HepG2 (cell line): Measurements from ENCODE around the gene TRIM8. TPM values are rescaled to one million over a fixed set of nuclear protein-coding genes. Genes with fewer than 3 reads are reported as not detected.

Experiments used
- CENPX ChIP-seq: sonication (generic); formaldehyde crosslinking; IDR thresholded peaks from 2 replicates; pipeline ENCODE4 v1.9.0; 2021; ENCODE audit warnings: mild to moderate bottlenecking, missing genetic modification reagents, moderate library complexity
- GATAD1 ChIP-seq: IDR thresholded peaks from 2 replicates; pipeline ENCODE4 v1.6.1; 2016; ENCODE audit warnings: missing genetic modification reagents, missing compliant biosample characterization
- IRX3 ChIP-seq: sonication (generic); formaldehyde crosslinking; IDR thresholded peaks from 2 replicates; pipeline ENCODE4 v1.8.1; 2023; ENCODE audit warnings: mild to moderate bottlenecking, low read depth, missing genetic modification reagents, borderline replicate concordance
- SOX13 ChIP-seq, 3 experiments: fragments of 450-650 bp in 1 of 3; sonication (generic) in 1 of 3; formaldehyde crosslinking in 1 of 3; IDR thresholded peaks in 2 of 3; conservative IDR thresholded peaks in 1 of 3; 2 replicates each; pipeline versions ENCODE4 v1.5.0 to v1.6.1; 2016 to 2020; ENCODE audit warnings: antibody characterized with exemption in 1 of 3, mild to moderate bottlenecking in 1 of 3, missing compliant biosample characterization in 1 of 3, missing genetic modification reagents in 1 of 3, moderate library complexity in 1 of 3
- SPEN ChIP-seq: sonication (generic); formaldehyde crosslinking; IDR thresholded peaks from 2 replicates; pipeline ENCODE4 v1.5.1; 2020; ENCODE audit warnings: low read depth, mild to moderate bottlenecking, missing genetic modification reagents
- ZBTB21 ChIP-seq: sonication (generic); formaldehyde crosslinking; IDR thresholded peaks from 2 replicates; pipeline ENCODE4 v1.4.0; 2020; ENCODE audit warnings: missing genetic modification reagents
- ZBTB3 ChIP-seq: sonication (generic); formaldehyde crosslinking; IDR thresholded peaks from 2 replicates; pipeline ENCODE4 v1.4.0; 2020; ENCODE audit warnings: low read depth, mild to moderate bottlenecking, moderate library complexity, missing genetic modification reagents, borderline replicate concordance
- ZNF292 ChIP-seq: sonication (generic); formaldehyde crosslinking; IDR thresholded peaks from 2 replicates; pipeline ENCODE4 v1.8.1; 2022; ENCODE audit warnings: mild to moderate bottlenecking, low read depth, missing genetic modification reagents, borderline replicate concordance
- ZNF546 ChIP-seq: sonication (generic); formaldehyde crosslinking; conservative IDR thresholded peaks from 2 replicates; pipeline ENCODE4 v1.8.1; 2023; ENCODE audit warnings: mild to moderate bottlenecking, missing genetic modification reagents
- polyA plus RNA-seq, 8 experiments: library from polyadenylated mRNA; depleted of rRNA in 3 of 8; stranded (reverse) in 7 of 8; unstranded in 1 of 8; fragments of >200 nt; fragmentation: Illumina TruSeq in 4 of 8; extraction: Trizol in 4 of 8; gene quantifications; 2 replicates each; pipeline versions ENCODE4 v1.2.1 to v1.2.3, GENCODE V29; 2011 to 2016; ENCODE audit warnings: low read depth in 4 of 8, missing spikeins in 1 of 8, mixed read lengths in 1 of 8; ENCODE audit not compliant: insufficient read depth in 1 of 8
- total RNA-seq, 5 experiments: library from RNA; depleted of rRNA; stranded (reverse); fragments of >200 nt; fragmentation: Illumina TruSeq; extraction: Trizol; gene quantifications; 2 replicates each; pipeline ENCODE4 v1.2.3, GENCODE V29; 2016; ENCODE audit warnings: low read depth in 1 of 5
- TF ChIP-seq, protein P1 (sequence below): sonication (generic); formaldehyde crosslinking; IDR thresholded peaks from 2 replicates; pipeline ENCODE4 v1.9.0; 2021; ENCODE audit warnings: missing genetic modification reagents, borderline replicate concordance
- TF ChIP-seq, protein P2 (sequence below): sonication (generic); formaldehyde crosslinking; IDR thresholded peaks from 2 replicates; pipeline ENCODE4 v1.5.0; 2020; ENCODE audit warnings: missing genetic modification reagents
- TF ChIP-seq, protein P3 (sequence below): fragments of 450-650 bp; IDR thresholded peaks from 2 replicates; pipeline ENCODE4 v1.6.1; 2016
- TF ChIP-seq, protein P4 (sequence below): sonication (generic); formaldehyde crosslinking; IDR thresholded peaks from 2 replicates; pipeline ENCODE4 v1.4.0; 2020; ENCODE audit warnings: missing genetic modification reagents, borderline replicate concordance
- TF ChIP-seq, protein P5 (sequence below): sonication (generic); formaldehyde crosslinking; IDR thresholded peaks from 2 replicates; pipeline ENCODE4 v1.5.1; 2020; ENCODE audit warnings: mild to moderate bottlenecking, missing genetic modification reagents, moderate library complexity

Gene TRIM8
- total and polyA plus RNA-seq, 2 of the 13 experiments (the other 11 are each of a cell fraction or from before 2014, with no cell fraction given), result 38.9 to 66.5 TPM

DNA sequence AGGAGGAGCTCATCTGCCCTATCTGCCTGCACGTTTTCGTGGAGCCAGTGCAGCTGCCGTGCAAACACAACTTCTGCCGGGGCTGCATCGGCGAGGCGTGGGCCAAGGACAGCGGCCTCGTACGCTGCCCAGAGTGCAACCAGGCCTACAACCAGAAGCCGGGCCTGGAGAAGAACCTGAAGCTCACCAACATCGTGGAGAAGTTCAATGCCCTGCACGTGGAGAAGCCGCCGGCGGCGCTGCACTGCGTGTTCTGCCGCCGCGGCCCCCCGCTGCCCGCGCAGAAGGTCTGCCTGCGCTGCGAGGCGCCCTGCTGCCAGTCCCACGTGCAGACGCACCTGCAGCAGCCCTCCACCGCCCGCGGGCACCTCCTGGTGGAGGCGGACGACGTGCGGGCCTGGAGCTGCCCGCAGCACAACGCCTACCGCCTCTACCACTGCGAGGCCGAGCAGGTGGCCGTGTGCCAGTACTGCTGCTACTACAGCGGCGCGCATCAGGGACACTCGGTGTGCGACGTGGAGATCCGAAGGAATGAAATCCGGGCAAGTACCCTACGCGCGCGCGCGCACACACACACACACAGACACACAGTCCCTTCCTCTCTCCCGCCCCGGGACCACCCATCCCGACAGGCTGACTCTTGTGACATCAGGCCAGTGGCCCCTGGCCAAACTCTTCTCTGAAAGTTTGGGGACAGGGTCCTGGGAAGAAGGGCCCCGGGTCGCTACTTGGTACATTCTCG, 538 bp downstream of the TRIM8 start (continued):
- TF ChIP-seq, protein P1, sequence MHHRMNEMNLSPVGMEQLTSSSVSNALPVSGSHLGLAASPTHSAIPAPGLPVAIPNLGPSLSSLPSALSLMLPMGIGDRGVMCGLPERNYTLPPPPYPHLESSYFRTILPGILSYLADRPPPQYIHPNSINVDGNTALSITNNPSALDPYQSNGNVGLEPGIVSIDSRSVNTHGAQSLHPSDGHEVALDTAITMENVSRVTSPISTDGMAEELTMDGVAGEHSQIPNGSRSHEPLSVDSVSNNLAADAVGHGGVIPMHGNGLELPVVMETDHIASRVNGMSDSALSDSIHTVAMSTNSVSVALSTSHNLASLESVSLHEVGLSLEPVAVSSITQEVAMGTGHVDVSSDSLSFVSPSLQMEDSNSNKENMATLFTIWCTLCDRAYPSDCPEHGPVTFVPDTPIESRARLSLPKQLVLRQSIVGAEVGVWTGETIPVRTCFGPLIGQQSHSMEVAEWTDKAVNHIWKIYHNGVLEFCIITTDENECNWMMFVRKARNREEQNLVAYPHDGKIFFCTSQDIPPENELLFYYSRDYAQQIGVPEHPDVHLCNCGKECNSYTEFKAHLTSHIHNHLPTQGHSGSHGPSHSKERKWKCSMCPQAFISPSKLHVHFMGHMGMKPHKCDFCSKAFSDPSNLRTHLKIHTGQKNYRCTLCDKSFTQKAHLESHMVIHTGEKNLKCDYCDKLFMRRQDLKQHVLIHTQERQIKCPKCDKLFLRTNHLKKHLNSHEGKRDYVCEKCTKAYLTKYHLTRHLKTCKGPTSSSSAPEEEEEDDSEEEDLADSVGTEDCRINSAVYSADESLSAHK (CRISPR knock-in tag), result no peak
- peak; percentile 21; the same call in 1 of the 2 replicates for TF ChIP-seq ZNF292 (CRISPR knock-in tag)
- TF ChIP-seq, protein P2, sequence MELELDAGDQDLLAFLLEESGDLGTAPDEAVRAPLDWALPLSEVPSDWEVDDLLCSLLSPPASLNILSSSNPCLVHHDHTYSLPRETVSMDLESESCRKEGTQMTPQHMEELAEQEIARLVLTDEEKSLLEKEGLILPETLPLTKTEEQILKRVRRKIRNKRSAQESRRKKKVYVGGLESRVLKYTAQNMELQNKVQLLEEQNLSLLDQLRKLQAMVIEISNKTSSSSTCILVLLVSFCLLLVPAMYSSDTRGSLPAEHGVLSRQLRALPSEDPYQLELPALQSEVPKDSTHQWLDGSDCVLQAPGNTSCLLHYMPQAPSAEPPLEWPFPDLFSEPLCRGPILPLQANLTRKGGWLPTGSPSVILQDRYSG (CRISPR knock-in tag), result peak; percentile 95; the same call in 1 of the 2 replicates
- peak; percentile 77 for TF ChIP-seq ZBTB3 (CRISPR knock-in tag)
- TF ChIP-seq SOX13 (IDR thresholded peaks at IDR 0.05), result no peak
- peak in 1 of 2 experiments; percentile 30; a peak in 1 of 4 replicates for TF ChIP-seq SOX13 (CRISPR knock-in tag; conservative IDR thresholded peaks at IDR 0.05 in 1 of 2, IDR thresholded peaks at IDR 0.05 in 1 of 2)
- TF ChIP-seq ZBTB21 (CRISPR knock-in tag), result no peak
- TF ChIP-seq, protein P3, sequence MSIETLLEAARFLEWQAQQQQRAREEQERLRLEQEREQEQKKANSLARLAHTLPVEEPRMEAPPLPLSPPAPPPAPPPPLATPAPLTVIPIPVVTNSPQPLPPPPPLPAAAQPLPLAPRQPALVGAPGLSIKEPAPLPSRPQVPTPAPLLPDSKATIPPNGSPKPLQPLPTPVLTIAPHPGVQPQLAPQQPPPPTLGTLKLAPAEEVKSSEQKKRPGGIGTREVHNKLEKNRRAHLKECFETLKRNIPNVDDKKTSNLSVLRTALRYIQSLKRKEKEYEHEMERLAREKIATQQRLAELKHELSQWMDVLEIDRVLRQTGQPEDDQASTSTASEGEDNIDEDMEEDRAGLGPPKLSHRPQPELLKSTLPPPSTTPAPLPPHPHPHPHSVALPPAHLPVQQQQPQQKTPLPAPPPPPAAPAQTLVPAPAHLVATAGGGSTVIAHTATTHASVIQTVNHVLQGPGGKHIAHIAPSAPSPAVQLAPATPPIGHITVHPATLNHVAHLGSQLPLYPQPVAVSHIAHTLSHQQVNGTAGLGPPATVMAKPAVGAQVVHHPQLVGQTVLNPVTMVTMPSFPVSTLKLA, result peak; percentile 74
- TF ChIP-seq, protein P4, sequence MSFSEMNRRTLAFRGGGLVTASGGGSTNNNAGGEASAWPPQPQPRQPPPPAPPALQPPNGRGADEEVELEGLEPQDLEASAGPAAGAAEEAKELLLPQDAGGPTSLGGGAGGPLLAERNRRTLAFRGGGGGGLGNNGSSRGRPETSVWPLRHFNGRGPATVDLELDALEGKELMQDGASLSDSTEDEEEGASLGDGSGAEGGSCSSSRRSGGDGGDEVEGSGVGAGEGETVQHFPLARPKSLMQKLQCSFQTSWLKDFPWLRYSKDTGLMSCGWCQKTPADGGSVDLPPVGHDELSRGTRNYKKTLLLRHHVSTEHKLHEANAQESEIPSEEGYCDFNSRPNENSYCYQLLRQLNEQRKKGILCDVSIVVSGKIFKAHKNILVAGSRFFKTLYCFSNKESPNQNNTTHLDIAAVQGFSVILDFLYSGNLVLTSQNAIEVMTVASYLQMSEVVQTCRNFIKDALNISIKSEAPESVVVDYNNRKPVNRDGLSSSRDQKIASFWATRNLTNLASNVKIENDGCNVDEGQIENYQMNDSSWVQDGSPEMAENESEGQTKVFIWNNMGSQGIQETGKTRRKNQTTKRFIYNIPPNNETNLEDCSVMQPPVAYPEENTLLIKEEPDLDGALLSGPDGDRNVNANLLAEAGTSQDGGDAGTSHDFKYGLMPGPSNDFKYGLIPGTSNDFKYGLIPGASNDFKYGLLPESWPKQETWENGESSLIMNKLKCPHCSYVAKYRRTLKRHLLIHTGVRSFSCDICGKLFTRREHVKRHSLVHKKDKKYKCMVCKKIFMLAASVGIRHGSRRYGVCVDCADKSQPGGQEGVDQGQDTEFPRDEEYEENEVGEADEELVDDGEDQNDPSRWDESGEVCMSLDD (CRISPR knock-in tag), result peak; percentile 29; the same call in 1 of the 2 replicates
- TF ChIP-seq CENPX, result no peak
- no peak; the same call in 1 of the 2 replicates for TF ChIP-seq ZNF546 (CRISPR knock-in tag)
- TF ChIP-seq IRX3 (CRISPR knock-in tag), result 0 out of 2 replicates have a peak, but pooled peaks have one; percentile 89
- TF ChIP-seq SPEN, result peak; percentile 46; the same call in 1 of the 2 replicates
- TF ChIP-seq, protein P5, sequence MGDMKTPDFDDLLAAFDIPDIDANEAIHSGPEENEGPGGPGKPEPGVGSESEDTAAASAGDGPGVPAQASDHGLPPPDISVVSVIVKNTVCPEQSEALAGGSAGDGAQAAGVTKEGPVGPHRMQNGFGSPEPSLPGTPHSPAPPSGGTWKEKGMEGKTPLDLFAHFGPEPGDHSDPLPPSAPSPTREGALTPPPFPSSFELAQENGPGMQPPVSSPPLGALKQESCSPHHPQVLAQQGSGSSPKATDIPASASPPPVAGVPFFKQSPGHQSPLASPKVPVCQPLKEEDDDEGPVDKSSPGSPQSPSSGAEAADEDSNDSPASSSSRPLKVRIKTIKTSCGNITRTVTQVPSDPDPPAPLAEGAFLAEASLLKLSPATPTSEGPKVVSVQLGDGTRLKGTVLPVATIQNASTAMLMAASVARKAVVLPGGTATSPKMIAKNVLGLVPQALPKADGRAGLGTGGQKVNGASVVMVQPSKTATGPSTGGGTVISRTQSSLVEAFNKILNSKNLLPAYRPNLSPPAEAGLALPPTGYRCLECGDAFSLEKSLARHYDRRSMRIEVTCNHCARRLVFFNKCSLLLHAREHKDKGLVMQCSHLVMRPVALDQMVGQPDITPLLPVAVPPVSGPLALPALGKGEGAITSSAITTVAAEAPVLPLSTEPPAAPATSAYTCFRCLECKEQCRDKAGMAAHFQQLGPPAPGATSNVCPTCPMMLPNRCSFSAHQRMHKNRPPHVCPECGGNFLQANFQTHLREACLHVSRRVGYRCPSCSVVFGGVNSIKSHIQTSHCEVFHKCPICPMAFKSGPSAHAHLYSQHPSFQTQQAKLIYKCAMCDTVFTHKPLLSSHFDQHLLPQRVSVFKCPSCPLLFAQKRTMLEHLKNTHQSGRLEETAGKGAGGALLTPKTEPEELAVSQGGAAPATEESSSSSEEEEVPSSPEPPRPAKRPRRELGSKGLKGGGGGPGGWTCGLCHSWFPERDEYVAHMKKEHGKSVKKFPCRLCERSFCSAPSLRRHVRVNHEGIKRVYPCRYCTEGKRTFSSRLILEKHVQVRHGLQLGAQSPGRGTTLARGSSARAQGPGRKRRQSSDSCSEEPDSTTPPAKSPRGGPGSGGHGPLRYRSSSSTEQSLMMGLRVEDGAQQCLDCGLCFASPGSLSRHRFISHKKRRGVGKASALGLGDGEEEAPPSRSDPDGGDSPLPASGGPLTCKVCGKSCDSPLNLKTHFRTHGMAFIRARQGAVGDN (CRISPR knock-in tag), result peak; percentile 99
- TF ChIP-seq GATAD1 (CRISPR knock-in tag), result peak; percentile 73
